HG02852 (cell line): ENCODE data around the gene JPT2.
"Not testable (repeated sequence)": the region's sequence is repeated elsewhere in the genome, so short reads cannot be mapped to it uniquely, and the experiment has no call there.

Source experiments
- ATAC-seq: cut with Tn5 transposase; IDR thresholded peaks from one replicate; pipeline ENCODE4 v1.9.1; 2021; ENCODE audit warnings: mild to moderate bottlenecking, moderate library complexity; ENCODE audit not compliant: unreplicated experiment

Gene JPT2

DNA sequence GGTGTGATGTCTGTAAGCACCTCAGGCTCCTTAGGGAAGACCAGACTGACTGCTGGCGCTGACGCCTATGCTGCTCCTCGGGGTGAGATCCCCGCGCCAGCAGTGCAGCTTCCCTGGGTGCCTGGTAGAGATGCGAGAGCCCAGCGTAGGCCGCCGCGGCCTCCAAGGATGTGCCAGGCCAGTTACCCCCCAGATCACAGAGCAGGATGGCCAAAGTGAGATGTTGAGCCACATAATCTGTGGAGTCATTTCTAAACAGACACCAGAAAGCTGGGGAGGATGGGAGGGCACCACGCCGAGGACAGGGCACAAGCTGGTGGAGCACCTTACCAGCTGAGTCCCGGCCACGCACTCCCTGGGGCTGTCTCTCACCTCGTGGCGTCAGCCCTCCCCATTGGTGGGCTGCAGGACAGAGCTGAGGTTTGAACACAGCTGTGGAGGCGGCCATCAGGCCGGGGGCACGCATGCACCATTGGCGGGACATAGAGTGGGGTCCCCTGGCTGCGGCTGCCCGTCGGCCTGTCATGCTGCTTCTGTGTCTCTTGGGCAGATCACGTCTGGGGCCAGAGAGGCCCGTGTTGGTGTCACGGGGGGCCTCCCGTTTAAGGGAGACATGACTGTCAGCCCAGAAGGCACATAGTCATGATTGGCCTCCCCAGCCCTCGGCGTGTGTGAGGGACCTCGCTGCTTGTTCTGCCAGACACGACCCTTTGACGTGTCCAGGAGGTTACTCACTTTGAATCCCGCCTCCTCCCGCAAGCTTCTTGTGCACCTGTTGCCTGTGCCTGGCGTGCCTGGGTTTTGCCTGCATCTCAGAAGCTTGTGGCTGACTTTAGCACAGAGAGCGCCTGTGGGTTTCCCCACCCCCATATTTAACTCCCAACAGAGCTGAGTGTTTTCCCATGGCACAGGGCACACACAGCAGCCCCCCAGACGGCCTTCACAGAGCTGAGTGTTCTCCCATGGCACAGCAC is 49.9 kb downstream of the JPT2 start:
- no peak for ATAC-seq

DNA sequence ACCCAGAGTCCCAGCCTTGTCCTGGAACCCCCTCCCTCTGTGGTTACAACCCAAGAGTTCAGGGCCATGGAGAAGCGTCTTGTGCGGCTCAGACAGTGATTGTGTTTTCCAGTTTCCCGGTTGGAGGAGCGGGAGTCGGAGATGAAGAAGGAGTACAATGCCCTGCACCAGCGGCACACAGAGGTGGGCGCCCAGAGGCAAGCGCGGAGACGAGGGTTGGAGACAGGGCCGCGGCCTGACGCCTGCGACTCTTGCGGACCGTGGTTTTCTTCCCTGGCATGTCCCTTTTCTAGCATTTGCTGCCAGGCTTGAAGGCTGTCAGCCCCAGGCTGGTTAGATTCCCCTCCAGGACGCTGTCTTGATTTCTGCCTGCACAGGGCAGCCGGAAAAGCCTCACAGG is 50.9 kb downstream of the JPT2 start:
- no peak for ATAC-seq

DNA sequence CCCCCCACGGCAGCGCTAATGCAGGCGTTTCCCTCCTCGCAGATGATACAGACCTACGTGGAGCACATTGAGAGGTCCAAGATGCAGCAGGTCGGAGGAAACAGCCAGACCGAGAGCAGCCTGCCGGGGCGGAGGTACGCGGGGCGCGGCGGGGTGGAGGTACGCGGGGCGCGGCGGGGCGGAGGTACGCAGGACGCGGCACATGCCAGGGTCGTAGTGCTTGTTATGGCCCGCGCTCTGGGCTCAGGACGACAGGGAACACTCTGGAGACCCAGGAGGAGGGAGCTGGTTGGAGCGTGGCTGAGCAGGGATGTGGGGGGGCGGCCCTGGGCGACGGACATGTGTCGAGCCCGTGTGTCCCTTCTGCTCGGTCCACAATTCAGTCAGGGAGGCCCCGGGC is 51.4 kb downstream of the JPT2 start:
- no peak for ATAC-seq

DNA sequence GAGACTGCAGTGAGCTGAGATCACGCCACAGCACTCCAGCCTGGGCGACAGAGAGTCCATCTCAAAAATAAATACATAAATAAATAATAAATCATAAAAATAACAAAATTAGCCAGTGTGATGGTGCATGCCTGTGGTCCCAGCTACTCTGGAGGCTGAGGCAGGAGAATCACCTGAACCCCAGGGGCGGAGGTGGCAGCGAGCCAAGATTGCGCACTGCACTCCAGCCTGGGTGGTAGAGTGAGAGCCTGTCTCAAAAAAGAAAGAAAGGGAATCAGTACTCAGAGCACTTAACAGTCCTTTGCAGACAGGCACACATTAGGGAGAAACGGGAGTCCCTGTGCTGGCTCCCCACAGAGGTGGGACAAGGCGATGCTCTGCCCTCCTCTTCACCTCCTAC is 53.0 kb downstream of the JPT2 start:
- no peak for ATAC-seq

DNA sequence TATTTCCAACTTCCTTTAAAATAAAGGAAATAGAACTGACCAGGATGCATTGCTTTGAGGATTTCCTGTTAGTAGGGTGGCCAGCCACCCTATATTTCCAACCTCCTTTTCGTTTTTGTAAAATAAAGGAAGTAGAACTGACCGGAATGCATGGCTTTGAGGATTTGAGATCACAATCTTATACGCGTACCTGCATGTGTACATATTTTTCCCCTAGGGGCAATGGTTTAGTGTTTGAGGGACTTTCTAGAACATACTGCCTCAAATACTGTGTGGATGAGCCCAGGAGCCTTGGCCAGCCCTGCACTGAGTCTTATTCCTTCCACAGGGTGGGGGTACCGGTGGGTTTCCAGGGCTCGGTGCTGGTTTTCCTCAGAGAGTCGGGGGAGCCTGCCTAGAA is 53.5 kb downstream of the JPT2 start:
- no peak for ATAC-seq

DNA sequence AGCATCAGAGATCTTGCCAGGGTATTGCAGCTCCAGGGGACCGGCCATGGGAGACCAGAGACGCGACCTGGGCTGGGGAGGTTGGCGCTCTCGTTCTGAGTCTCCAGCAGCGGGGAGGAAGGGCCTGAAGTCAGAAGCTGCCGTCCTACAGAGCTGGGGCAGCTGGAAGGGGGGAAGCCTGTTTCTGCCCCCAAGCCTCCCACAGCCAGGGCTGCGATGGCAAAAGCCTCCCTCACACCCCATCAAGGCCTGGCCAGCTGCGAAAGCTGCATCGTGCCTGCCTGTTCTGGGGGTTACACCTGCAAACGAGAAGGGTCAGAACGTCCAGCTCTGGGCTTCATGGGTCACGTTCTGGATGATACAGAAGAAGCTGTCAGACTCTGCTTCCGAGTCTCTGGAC is 54.0 kb downstream of the JPT2 start:
- ATAC-seq, result no peak

DNA sequence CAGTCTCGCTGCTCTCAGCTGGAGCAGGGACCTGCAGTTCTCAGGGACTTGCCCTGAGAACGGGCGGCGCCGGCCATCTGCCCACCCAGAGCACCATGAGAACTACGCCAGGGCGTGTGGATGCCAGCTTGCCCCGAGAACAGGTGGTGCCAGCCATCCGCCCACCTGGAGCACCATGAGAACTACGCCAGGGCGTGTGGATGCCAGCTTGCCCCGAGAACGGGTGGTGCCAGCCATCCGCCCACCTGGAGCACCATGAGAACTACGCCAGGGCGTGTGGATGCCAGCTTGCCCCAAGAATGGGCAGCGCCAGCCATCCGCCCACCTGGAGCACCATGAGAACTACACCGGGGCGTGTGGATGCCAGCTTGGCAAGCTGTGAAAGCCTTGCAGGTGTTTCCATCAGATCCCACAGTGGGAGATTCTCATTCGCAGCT is 54.5 kb downstream of the JPT2 start:
- not testable (repeated sequence) for ATAC-seq

DNA sequence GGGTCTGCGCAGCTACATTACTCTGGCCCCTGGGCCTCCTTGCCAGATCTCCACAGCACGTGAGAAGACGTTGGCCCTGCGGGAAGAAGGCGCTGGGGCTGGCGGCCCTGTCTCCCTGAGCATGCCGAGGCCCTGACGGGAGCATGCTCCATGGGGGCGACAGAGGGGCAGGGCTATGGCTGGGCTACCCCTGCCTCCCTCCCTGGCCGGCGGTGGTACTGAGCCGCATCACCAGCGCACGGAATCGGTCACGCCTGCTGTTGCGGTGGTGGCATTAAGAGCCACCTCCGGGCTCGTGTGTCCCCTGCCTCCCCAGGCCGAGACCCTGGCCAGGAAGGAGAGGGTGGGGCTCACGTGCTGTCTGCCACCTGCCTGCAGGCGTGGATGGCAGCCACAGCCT is 56.0 kb downstream of the JPT2 start:
- no peak for ATAC-seq

DNA sequence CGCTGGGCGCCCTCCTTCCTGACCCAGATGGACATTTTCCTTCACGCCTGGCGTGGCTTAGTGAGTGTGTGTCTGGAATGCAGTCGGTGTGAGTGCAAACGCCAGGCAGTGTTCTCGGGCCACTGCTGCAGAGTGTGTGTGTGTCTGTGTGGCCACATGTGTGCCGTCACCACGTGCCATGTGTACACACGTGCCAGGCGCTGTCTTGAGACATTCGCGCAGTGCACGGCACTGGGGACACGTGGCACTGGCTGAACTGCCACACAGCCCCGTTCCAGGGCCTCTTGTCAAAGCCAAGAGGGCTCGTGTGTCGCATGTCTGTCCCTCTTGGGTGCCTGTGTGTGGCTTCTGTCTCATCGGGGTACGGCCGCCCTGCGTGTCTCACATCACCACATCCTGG is 56.7 kb downstream of the JPT2 start:
- ATAC-seq, result no peak

DNA sequence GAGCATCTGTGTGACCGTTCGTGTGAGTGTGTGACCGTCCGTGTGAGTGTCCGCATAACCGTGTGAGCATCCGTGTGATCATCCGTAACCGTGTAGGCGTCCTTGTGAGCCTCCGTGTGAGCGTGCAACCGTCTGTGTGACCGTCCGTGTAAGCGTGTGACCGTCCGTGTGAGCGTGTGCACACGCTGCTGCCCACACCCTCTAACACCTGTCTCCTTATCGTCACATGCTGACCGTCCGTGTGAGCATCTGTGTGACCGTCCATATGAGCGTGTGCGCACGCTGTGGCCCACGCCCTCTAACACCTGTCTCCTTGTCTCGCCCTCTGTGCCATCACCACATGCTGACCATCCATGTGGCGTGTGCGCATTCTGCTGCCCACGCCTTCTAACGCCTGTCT is 62.2 kb downstream of the JPT2 start:
- ATAC-seq, result no peak

DNA sequence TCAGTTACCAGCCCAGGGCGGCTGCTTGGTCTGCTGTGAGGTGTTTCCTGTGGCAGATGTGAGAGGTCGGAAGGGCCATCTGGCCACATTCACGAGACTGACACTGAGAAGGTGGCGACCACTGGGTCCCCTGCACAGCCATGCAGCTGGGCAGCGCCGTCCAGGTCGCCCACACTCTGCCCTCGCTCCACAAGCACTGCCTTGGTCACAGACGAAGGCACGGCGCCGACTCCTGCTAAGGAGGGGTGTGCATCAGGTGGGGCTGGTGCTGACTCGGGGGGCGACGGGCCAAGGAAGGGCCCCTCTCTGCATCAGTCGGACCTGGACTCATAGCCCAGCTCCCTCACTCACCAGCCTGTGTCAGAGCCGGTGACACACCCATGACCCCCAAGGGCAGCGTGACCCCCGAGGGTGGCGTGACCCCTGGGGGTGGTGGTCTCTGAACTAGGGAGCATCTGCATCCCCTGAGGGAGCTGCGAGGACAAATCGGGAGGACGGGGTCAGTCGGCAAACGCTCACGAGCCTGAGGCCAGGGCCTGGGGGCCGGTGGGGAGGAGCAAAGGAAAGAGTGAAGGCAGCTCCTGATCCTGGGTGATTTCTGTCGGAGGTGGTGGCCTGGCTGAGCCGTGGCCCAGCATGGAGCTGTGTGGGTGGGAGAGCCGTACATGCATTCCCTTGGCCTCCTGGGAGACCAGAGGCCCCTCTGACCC is 62.9 kb downstream of the JPT2 start:
- ATAC-seq, result no peak

DNA sequence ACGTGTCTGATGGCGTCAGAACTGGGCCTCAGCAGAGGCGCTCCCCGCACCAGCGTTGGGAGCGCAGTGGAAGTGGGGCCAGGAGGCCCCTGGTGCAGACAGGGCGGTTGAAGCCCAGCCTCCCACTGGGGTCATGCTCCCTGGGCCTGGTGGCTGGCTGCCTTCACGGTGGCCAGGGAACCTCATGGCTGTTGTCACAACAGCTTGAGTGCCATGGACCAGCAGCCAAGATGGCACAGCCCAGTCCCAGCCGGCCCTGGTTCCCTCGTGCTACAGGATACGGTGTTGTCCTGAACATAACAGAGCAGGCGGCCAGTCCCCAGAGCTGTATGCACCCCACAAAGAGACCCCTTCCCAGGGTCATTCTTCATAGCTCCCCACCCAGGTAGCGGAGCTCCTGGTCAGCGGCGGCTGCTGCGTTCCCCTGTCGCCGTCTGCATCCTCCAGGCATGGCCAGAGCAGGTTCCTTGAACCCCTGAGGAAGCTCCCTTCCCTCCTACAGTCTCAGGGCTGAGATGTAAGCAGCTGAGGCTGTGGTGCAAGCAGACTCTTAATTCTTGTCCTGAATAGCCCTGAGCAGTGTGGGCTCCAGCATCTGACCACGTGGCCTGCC is 63.6 kb downstream of the JPT2 start:
- no peak for ATAC-seq

DNA sequence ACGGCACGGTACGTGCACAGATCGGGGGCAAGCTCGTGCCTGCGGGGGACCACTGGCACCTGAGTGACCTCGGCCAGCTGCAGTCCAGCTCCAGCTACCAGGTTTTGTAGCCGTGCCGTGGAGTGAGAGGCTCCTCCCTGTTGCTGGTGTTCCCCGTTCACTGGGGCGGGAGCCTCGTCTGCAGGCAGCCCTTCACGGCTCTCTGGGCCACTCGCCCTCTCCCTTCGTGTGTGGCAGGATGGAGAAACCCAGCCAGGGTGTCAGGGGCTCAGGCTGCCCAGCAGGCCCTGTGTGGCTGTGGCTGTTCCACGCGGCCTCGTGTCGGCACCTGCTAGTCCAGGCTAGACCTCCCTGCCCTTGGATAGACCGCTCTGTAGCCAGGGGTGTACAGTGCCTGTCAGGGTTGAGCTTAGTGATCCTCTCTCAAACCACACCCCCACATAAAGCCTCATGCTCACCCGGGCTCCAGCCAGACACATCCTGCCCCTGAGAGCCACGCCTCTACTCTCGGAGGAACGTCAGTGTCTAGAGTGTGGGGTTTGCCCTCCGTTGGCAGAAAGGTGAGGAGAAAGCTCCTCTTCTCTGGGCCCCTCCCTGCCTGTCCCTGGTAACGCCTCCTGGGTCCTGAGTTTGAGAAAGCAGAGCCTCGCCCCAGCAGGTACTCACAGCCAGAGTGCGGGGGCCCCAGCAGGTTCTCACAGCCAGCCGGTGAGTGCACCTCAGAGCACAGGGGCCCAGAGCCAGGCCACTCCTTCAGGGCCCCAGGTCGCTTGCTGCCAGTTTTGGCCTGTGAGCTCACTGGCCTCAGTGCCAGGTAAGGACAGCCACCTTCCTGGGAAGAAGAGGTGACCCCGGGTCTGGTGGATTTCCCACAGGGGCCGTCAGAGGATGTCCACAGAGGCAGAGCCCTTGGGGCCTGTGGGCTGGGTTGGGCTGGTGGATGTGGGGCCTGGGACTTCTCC is 65.6 kb downstream of the JPT2 start:
- ATAC-seq, result no peak

DNA sequence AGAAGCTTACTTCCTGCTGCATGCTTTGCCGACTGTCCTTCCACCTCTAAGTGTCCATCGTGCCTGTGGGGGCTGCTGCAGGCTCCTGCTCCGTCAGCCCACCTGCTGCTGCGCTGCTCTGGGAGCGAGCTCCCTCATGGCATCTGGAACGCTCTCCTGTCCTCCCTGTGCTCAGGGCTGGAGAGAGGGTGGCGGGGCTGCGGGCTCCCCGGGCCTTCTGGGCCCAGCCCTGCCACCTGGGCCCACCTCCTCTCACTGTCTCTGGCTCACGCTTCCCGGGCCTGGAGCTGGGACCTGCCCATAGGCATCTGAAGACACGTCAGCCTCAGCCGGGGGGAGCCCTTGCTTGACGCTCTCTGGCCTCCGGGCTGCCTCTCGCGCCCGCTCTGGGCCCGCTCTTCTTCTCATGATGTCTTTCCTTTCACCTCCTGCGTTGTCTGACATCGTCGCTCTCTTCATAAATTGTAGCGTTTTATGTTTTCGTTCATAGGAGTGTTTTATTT is 66.3 kb downstream of the JPT2 start:
- ATAC-seq, result no peak

DNA sequence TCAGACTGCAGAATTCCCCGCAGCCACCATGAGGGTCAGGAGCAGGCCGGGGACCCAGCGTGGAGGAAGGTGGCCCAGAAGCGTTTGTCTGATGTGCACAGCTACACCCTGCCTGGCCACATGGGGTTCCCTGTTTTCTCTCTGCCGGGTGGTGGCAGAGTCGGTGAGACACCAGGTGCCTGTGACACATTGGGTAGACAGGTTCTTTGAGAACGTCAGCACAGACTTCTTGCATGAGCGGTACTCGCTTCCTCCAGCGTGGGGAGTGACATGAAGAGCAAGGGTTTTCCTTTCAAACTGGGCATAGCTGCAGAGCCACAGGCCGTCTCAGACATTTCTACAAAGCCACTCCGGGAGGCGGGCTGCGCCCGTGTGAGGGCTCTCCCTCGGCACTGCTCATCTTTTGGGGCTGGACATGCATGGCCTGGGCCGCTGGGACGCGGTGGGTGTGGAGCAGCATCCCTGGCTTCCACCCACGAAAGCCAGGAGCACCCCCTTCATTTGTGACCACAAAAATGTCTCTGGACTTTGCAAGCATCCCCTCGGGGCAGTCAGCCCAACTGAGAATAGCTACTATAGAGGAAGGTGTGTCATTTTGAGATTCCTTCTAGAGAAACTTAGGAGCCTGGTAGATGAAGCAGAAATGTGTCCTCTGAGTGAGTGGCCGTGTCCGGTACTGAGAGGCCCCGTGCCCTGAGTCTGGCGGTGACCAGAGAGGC is 67.3 kb downstream of the JPT2 start:
- no peak for ATAC-seq

DNA sequence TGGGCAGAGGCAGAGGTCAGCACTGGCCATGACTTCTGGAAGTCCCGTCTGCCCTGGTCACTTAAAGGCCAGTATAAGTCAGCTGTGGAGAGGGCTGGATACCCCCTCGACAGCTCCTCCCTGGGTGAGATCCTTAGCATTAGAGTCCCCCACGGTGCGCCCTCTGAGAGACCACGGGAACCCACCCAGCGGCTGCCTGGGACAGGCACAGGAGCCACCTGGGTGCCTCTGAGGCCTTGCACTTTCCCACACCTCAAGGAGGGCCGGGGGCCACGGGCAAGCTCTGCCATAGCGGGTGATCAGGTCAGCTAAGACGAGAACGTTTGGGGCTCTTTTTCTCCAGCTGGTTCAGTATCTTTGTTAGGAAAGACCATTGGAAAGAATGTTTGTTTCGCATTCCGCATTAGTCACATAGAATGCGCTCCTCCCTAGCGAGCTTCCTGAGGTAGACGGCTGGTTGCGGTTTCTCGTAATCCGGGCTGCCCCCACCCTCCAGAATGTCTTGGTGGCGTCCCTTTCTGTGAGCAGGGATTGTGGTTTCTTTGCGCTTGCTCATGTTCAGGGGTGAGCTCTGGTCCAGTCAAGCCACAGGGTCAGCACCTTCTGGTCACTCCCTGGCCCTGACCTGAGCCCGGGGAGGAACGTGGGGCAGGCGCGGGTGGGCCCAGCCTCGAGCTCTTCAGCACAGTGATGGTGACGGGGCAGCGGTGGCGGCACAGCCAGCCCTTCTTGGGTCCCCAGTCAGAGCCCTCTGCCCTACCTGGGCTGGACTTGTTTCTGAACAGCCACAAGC is 68.0 kb downstream of the JPT2 start:
- ATAC-seq, result no peak

DNA sequence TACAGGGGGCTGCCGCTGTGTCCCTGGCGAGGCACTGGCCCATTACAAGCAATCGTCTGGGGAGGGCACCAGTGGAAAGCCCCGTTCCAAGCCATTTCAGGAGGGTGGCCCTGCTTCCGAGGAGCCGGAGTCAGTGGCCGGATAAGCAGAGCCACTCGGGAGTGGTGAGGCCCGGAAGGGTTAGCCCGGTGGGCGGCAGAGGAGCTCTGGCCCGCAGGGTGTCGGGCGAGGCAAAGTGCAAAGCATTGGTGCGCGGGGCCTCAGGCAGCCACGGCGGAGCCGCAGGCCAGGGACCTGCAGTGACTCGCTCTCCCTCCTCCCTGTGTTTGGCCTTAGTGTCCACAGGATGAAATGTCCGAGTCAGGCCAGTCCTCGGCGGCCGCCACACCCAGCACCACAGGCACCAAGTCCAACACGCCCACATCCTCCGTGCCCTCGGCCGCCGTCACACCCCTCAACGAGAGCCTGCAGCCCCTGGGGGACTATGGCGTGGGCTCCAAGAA is 68.7 kb downstream of the JPT2 start:
- no peak for ATAC-seq

DNA sequence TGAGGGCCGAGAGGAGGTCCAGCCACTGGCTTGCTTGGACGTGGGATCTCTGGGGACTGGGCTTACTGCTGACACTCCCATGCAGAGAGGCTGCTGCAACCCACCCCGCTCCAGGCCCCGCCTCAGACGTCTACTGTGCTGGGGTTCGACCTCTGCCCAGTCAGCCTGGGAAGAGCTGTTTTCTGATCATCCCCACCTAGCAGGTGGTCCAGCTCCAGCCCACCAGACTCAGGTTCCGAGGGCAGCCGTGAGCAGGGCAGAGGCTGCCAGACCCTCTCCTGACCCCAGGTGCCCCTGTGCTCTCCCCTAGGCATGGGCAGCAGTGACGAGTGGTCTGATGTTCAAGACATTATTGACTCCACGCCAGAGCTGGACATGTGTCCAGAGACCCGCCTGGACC is 69.9 kb downstream of the JPT2 start:
- ATAC-seq, result no peak
